Esophagus muscularis mucosa (tissue), 4 donors: ENCODE results near the gene CALML4.

Experiments
- EP300 ChIP-seq: sonication (generic); formaldehyde crosslinking; IDR thresholded peaks from one replicate; pipeline ENCODE4 v1.6.1; 2017; ENCODE audit warnings: antibody characterized with exemption
- POLR2A ChIP-seq: fragments of 450-650 bp; IDR thresholded peaks from one replicate; pipeline ENCODE4 v1.6.1; 2017; ENCODE audit warnings: antibody characterized with exemption, moderate library complexity, mild to moderate bottlenecking, low read depth
- POLR2AphosphoS5 ChIP-seq, 2 donors: sonication (generic); formaldehyde crosslinking; IDR thresholded peaks; one replicate each; pipeline ENCODE4 v1.6.1; 2017; ENCODE audit warnings: antibody characterized with exemption in 2 of 2
- TF ChIP-seq, protein P1 (sequence below), 3 experiments: fragments of 200-600 bp in 2 of 3; fragments of 450-650 bp in 1 of 3; sonication (generic) in 2 of 3; IDR thresholded peaks; one replicate each; pipeline ENCODE4 v1.5.1; 2017 to 2019; ENCODE audit warnings: antibody characterized with exemption in 3 of 3, mild to moderate bottlenecking in 2 of 3, moderate library complexity in 1 of 3

- TF ChIP-seq, protein P1, sequence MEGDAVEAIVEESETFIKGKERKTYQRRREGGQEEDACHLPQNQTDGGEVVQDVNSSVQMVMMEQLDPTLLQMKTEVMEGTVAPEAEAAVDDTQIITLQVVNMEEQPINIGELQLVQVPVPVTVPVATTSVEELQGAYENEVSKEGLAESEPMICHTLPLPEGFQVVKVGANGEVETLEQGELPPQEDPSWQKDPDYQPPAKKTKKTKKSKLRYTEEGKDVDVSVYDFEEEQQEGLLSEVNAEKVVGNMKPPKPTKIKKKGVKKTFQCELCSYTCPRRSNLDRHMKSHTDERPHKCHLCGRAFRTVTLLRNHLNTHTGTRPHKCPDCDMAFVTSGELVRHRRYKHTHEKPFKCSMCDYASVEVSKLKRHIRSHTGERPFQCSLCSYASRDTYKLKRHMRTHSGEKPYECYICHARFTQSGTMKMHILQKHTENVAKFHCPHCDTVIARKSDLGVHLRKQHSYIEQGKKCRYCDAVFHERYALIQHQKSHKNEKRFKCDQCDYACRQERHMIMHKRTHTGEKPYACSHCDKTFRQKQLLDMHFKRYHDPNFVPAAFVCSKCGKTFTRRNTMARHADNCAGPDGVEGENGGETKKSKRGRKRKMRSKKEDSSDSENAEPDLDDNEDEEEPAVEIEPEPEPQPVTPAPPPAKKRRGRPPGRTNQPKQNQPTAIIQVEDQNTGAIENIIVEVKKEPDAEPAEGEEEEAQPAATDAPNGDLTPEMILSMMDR (IDR thresholded peaks at IDR 0.05) = no peak
- TF ChIP-seq POLR2A (no peak), EP300 (no peak), POLR2AphosphoS5 (IDR thresholded peaks at IDR 0.05) (no peak)
Measured at GRCh38 chr15:68201879-68202261, 3.3 kb downstream of the CALML4 start.
